Measurements from ENCODE around the gene IZUMO4.

Gene IZUMO4

DNA sequence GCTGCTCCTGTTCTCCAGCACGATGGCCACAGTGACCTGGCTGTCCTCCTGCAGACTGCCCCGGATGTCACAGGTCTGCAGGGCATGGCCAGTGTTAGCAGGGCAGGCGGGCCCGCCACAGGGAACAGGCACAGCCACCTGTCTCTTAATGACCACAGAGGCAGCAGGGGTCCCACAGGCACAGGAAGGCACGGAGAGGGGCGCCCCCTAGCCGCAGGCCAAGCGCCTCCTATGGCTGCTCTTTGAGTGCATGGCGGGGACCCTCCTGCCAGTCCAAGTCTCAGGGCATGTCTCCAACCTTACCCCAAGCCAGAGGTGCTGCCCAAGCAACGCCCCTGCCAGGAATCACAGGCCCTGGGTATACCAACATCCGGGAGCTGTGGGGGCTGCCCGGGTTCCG lies 14.1 kb downstream of the IZUMO4 start:
- DNase-seq, result no peak

GRCh38 chr19:2111425-2111824 lies 14.7 kb downstream of the IZUMO4 start:
- no peak for DNase-seq

DNA sequence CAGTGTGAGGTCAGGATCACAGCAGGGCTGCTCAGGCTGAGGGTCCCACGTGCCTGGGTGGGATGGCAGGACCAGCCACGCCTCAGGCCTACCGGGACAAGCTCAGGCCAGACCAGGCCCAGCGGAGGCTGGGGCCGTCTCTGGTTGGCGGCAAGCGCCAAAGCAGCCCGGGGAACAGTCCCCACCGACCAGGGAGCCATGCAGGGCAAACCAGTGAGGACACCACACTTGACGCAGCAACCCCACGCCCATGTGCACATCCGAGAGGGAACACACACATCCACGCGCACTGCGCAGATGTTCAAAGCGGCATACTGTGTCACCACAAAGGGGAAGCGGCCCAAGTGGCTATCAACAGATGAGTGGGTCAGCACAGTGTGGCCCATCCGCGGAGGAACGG lies 15.2 kb downstream of the IZUMO4 start:
- no peak for DNase-seq

DNA sequence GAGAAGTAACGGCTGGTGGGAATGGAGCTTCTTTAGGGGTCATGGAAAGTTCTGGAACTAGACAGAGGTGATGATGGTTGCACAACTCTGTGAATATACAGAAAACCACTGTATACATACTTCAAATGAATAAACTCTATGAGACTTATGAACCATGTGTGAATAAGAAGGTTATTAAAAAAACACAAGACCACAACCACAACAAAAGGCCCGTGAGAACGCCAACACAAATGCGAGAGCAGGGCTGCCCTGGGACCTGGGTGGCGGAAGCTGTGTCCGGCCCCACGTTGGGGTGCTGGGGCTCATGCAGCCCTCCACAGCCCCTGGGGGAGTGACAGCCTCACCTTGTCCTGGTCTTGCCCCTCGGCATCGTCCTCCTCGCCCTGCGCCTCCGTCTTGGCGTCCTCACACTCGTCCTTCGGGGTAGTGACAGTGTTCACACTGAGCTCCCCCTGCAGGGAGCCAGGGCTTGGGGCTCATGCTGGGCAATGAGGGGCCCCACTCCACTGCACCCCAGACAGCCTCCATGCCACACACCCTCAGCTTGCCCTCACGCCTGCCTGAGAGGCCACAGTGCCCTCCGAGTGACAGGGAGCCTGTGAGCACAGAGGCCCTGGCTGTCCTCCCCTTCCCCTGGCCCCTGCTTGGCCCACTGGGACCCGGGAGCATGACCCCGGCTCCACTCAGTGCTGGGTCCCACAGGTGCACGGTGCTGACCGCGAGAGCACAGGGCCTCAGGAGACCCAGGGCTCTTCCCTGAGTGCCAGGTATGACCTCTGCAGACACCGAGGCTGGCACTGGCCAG lies 16.0 kb downstream of the IZUMO4 start:
- DNase-seq, result no peak

DNA sequence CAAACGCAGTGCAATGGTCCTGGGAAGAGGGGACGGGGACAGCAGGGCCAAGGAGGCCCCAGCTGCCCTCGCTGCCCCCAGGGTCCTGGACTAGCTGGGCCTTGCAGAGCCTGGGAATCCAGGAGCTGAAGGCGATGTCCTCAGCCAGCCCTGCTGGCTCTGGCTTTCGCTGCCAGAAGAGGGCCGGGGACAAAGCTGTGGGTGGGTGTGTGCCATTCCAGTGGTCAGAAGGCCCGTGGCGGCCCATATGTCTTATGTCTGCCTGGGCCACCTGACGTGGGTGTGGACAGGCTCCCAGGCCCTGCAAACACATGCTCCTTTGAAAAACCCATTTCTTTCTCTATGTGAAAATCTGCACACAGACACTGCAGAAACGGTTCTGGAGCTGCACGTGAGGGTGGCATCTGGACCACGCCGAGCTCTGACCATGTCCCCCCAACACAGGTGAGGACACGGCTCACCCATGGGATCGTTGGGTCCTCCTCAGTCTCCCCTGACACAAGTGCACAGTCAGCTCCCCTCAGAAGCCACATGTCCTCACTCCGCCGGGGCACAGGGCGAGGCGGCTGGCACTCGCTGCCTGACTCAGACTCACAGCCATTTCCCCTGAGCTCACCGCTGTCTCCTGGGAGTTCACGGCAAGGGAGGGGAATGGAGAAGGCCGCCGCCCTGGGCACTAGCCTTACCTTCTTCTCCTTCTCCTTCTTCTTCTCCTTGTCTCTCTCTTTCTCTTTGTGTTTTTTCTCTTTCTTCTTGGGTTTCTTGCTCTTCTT lies 16.9 kb downstream of the IZUMO4 start:
- DNase-seq, result peak; percentile 90

DNA sequence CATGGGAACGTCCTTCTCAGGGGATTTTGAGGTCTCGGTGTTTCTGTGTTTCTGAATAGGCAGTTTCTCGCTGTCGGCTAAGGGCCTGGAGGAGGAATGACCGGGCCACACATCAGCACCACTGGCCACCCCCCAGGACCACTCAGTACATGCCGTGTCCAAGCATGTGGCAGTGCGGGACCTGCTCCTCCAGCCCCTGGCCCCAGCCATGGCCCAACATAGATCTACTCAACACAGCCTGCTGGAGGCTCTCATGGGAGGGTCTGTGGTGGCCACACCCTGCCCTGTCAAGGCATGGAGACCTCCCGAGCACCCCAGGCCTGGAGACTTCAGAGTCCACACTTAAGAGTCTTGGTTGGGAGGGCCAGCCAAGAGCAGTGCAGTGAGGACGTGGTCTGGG lies 17.5 kb downstream of the IZUMO4 start:
- DNase-seq, result no peak

DNA sequence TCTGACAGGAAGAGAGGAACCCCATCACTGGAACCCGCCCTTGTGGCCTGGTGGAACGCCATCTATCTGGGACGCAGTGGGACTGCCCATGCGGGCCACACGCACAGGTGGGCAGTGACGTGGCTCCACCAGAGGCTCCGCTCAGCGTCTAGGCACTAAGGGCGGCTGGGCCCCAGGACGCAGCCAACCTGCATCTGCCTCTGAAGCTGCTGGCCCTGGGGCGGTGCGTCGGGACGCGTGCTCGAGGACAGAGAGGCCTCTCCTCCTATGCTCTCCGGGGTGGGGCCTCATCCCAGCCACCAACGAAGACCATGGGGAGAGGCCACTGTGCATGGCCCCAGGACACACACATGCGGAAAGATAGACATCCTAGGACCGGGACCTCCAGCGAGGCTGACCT lies 18.1 kb downstream of the IZUMO4 start:
- DNase-seq, result no peak

DNA sequence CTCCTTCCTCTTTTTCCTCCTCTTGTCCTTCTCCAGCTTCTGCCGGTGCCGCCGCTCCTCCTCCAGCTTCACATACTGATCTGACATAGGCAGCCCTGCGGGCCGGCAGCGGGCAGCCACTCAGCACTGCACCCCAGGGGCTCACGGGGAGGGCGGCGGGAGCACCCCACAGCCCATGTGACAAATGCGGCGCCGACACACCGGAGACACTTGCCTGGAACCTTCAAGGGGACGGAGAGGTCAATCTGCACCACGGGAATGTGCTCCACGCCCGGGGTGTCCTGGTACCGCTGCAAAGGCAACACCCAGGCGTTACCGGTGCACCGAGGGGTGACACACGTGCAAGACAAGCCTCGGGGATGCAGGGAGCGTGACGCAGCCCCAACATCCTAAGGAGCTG lies 18.6 kb downstream of the IZUMO4 start:
- DNase-seq, result no peak

- DNase-seq, result no peak
Measured at GRCh38 chr19:2115911-2116426, 19.3 kb downstream of the IZUMO4 start.

DNA sequence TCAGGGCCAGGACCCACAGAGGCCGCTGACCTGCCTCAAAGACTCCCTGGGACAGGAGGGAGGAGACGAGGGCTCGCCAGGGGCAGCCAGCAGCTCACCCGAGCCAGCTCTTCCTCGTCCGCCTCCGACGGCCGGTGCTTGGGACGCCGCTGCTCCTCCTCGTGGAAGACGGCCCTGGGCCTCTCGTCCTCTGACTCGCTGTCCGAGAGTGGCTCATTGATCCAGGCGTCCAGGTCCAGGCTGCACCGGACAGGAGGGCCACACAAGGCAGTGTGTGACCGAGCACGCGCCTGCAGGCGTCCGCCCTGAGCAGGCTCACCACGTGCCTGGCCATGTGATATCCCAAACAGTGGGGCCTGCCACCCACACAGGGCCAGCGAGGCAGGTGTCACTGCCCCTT lies 19.8 kb downstream of the IZUMO4 start:
- DNase-seq, result no peak

DNA sequence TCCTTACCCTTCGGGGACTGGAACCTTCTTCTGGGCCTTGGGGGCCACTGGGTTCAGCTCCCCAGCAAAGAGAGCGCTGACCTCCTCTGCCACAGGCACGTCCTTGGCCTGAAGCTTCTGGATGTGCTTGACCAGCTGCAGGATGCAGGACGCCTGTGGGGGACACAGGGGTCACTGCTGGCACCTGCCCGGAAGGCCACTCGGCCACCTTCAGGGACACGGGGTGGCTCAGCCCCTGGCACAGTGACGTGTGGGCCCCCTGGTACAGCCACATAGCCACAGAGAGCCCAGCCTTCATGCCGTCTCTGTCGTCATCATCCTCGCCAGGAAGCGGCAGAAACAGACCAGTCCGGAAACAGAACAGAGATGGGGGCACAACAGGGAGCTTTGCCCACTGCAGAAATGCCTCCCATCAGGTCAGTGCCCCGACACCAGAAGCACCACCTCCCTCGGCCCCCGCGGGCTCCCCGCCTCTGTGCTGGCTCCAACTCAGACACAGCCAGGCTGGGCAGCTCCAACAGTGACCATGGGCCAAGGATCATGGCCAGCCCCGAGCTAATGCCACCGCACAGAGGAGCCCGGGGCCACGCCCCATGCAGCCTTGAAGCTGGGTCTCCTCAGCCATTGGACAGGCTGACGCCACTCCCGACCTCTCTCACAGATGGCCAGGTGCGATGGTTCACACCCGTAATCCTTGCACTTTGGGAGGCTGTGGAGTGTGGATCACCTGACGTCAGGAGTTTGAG lies 20.7 kb downstream of the IZUMO4 start:
- DNase-seq, result no peak

DNA sequence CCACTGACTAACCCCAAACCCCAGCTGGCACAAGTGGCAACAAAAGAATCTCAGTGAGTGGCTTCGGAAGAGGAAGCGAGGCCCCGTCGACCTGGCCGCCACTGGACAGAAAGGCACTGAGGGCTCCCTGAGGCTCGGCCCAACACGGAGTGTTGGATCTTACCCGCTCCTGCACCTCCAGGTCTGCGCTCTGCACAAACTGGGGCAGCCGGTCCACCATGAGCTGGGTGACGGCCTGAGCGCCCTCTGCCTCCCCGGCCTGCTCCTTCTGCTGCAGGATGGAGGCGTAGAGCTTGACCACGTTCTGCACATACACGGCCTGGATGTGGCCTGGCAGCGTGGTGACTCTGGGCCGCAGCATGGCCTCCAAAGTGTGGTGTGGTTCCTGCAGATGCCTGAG lies 21.7 kb downstream of the IZUMO4 start:
- DNase-seq, result no peak

DNA sequence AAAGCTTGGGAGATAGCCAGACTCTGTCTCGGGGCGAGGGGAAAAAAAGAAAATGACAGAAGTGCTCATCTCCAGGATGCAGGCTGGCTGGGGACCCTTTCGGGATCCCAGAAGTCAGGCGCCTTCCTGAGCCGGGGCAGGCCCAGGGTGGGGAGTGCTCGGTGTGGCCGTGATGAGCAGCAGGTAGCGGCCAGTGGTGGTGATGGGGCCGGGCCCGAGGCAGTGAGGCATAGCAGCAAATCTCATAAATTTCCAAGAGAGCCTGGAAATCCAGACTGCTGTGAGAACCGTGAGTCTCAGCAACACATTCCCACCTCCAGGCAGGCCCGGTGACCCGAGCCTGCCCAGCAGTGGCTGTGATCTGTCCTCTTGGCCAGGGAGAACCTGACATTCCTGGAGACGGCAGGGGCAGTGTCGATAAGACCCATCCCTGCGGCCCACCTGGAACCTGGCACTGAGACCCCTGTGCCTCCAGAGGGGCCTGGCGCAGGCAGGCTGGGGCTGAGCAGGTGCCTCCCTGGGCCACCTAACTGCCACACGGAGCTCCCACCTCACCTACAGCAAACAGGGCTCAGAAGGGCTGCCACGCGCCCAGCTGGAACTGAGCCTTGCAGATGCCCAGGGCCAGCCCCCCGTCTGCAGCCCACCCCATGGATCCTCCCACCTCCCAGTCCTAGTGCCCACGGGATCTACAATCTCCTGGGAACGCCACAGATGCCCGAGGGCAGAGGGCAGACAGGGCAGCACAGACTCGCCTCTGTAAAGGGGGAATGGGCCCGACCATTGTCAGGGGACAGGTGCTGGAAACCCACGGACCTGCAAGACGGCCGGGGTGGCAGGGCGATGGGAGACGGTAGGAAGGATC lies 23.4 kb downstream of the IZUMO4 start:
- no peak for DNase-seq

DNA sequence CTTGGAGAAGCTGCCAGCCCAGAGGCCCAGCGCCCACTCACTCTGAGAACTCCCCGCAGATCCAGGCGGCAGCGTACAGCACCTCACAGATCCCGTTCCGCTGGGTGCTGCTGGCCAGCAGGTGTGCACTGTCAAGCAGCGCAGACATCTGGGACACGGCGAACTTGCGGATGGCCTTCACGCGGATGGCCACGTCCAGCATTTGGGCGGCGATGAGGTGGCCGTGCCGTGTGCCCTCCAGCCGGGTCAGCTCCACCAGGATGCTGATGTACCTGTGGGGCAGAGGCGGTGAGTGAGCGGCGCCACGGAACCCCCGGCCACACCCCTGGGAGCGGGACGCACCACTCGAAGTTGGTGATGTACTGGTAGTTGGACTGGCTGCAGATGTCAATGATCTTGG lies 24.1 kb downstream of the IZUMO4 start:
- DNase-seq, result no peak

- no peak for DNase-seq
Measured at GRCh38 chr19:2121416-2122051, 24.8 kb downstream of the IZUMO4 start.

- DNase-seq, result no peak
Measured at GRCh38 chr19:2122251-2122650, 25.5 kb downstream of the IZUMO4 start.

GRCh38 chr19:2122982-2123381 lies 26.3 kb downstream of the IZUMO4 start:
- no peak for DNase-seq

GRCh38 chr19:2123682-2124387 lies 27.1 kb downstream of the IZUMO4 start:
- DNase-seq, result no peak

GRCh38 chr19:2126879-2127518 lies 30.3 kb downstream of the IZUMO4 start:
- no peak for DNase-seq

GRCh38 chr19:2127758-2128157 lies 31.0 kb downstream of the IZUMO4 start:
- DNase-seq, result no peak

All from fibroblast of skin of back (primary cell).